ENCODE results near the gene ZFYVE28.
A peak's percentile ranks its signal among the peaks of the same experiment; 100 is the strongest.

The ZFYVE28 gene

GRCh38 chr4:2423066-2423465 is 4.6 kb upstream of the ZFYVE28 start:
- no peaks in the 10 kb centered on the region for H3K9me3 ChIP-seq (ENCODE audit: control insufficient read depth in 1 of 2, low read length in 2 of 2)
- peaks cover 6 to 7% of the 10 kb centered on the region in 2 donors for H3K4me1 ChIP-seq (ENCODE audit: control insufficient read depth in 1 of 2, insufficient read depth in 2 of 2, low read length in 2 of 2)
- no peak overlapping the region for H3K27ac ChIP-seq (ENCODE audit: low read length)
- no peaks in the 10 kb centered on the region for H3K36me3 ChIP-seq (ENCODE audit: control insufficient read depth in 1 of 2, insufficient read depth in 2 of 2, low read length in 2 of 2)
- peaks cover 14% of the 10 kb centered on the region for H3K27me3 ChIP-seq (ENCODE audit: low read depth, low read length)
- H3K4me3 ChIP-seq (ENCODE audit: low read depth in 1 of 2, low read length in 2 of 2) = no peak overlapping the region

GRCh38 chr4:2421928-2422327 is 3.5 kb upstream of the ZFYVE28 start:
- Histone ChIP-seq H3K4me3 (ENCODE audit: low read depth in 1 of 2, low read length in 2 of 2) (no peak overlapping the region), H3K27me3 (ENCODE audit: low read depth, low read length) (peaks cover 14% of the 10 kb centered on the region), H3K9me3 (ENCODE audit: control insufficient read depth in 1 of 2, low read length in 2 of 2) (no peaks in the 10 kb centered on the region), H3K4me1 (ENCODE audit: control insufficient read depth in 1 of 2, insufficient read depth in 2 of 2, low read length in 2 of 2) (peaks cover 6 to 14% of the 10 kb centered on the region in 2 donors), H3K27ac (ENCODE audit: low read length) (no peak overlapping the region), H3K36me3 (ENCODE audit: control insufficient read depth in 1 of 2, insufficient read depth in 2 of 2, low read length in 2 of 2) (no peaks in the 10 kb centered on the region)

DNA sequence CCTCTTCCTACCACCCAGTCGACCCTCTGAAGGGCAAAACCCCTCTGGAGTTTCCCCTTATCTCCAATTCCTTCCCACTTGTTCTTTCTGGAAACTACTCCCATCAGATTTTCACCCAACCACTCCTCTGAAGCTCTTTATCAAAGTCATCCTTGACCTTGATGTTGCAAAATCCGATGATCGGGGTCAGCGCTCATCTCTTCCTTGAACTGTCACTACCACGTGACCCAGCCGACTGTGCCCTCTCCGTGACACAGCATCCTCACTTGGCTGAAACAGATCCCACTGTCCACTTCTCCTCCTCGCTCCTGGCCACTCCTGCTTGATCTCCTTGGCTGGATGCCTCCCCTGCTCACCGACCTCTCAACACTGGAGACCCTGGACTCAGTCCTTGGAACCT is 1.4 kb upstream of the ZFYVE28 start:
- Histone ChIP-seq H3K27me3 (ENCODE audit: low read depth, low read length) (peaks cover 14% of the 10 kb centered on the region), H3K36me3 (ENCODE audit: control insufficient read depth in 1 of 2, insufficient read depth in 2 of 2, low read length in 2 of 2) (no peaks in the 10 kb centered on the region), H3K9me3 (ENCODE audit: control insufficient read depth in 1 of 2, low read length in 2 of 2) (no peaks in the 10 kb centered on the region), H3K27ac (ENCODE audit: low read length) (no peak overlapping the region), H3K4me1 (ENCODE audit: control insufficient read depth in 1 of 2, insufficient read depth in 2 of 2, low read length in 2 of 2) (peaks cover 6 to 21% of the 10 kb centered on the region in 2 donors), H3K4me3 (ENCODE audit: low read depth in 1 of 2, low read length in 2 of 2) (no peak overlapping the region)

DNA sequence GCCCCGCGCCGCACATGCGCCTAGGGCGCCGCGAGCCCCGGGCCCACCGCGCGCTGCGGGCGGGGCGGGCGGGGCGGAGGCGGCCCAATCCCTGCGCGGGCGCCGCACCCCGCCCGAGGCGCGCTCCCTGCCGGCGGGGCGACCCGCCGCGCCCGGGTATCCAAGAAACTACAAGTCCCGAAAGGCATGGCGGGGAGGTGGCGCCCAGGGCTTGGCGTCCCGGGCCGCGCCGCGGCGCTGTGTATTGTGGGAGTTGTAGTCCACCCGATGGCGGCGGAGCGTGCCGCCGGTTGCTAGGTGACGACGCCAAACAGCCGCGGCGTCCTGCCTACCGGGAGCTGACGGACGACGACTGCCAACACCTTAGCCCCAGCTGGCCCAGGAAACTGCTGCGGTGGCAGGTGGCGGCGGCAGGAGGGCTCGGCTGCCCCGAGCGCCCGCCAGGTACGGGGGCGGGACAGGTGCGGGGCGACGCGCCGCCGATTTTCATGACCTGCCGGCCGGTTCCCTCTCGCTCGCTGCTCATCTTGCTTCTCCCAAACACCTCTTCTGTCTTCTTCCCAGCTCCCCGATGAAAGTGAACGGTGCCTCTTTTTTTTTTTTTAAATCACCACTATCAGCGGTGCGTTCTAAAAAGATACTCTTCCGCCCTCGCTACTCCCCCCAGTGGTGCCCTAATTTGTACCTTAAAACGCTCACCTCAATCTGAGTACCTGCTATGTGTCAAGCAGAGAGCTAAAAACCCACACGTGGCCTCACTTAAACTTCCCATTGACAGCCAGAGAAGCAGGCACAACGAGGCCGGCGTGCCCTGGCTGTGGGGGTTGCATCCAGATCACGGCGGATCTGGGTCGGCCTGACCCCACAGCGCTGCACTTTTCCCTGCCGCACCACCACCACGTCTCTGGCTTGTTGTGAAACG is 466 bp upstream of the ZFYVE28 start, which contains the start of gene CFAP99:
TSS of gene CFAP99 (plus strand) at position 306 of the 922 bp plus-strand sequence.
- no peaks in the 10 kb centered on the region for H3K36me3 ChIP-seq (ENCODE audit: control insufficient read depth in 1 of 2, insufficient read depth in 2 of 2, low read length in 2 of 2)
- peaks cover 6 to 23% of the 10 kb centered on the region in 2 donors for H3K4me1 ChIP-seq (ENCODE audit: control insufficient read depth in 1 of 2, insufficient read depth in 2 of 2, low read length in 2 of 2)
- H3K27ac ChIP-seq (ENCODE audit: low read length) = no peak within 1 kb of the TSS
- no peaks in the 10 kb centered on the region for H3K9me3 ChIP-seq (ENCODE audit: control insufficient read depth in 1 of 2, low read length in 2 of 2)
- H3K27me3 ChIP-seq (ENCODE audit: low read depth, low read length) = peaks cover 14% of the 10 kb centered on the region
- H3K4me3 ChIP-seq (ENCODE audit: low read depth in 1 of 2, low read length in 2 of 2) = peak within 1 kb of the TSS; percentile 67 to 86

DNA sequence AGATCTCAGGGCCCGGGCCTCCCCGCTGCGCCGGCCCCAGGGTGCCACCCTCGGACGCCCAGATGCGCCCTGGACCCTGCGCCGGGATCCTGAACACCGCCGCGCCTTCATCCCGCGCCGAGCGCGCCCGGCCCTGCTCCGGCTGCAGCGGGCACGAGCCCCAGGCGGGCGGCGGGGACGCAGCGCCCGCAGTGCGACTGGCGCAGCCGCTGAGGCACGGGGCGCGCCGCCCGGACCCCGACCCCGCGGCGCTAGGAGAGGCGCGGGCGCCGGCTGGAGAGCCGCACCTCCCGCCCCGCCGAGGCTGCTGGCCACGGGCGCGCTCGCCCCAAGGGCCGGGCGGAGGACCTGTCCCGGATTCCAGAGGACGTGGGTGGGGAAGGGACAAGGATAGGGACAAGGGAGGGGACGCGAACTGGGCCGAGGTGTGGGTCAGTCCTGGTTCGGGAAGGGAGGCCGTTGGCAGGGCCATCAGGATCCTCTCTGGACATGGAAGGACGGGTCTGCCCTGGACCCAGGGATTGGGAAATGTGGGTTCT is 1.1 kb downstream of the ZFYVE28 start:
- Histone ChIP-seq H3K9me3 (ENCODE audit: control insufficient read depth in 1 of 2, low read length in 2 of 2) (no peaks in the 10 kb centered on the region), H3K36me3 (ENCODE audit: control insufficient read depth in 1 of 2, insufficient read depth in 2 of 2, low read length in 2 of 2) (no peaks in the 10 kb centered on the region), H3K4me3 (ENCODE audit: low read depth in 1 of 2, low read length in 2 of 2) (peak overlapping the region; percentile 56 to 86), H3K27ac (ENCODE audit: low read length) (no peak overlapping the region), H3K4me1 (ENCODE audit: control insufficient read depth in 1 of 2, insufficient read depth in 2 of 2, low read length in 2 of 2) (peaks cover 14 to 39% of the 10 kb centered on the region in 2 donors), H3K27me3 (ENCODE audit: low read depth, low read length) (peaks cover 13% of the 10 kb centered on the region)

GRCh38 chr4:2416564-2417225 is 1.8 kb downstream of the ZFYVE28 start:
- Histone ChIP-seq H3K27ac (ENCODE audit: low read length) (no peak overlapping the region), H3K9me3 (ENCODE audit: control insufficient read depth in 1 of 2, low read length in 2 of 2) (no peaks in the 10 kb centered on the region), H3K36me3 (ENCODE audit: control insufficient read depth in 1 of 2, insufficient read depth in 2 of 2, low read length in 2 of 2) (no peaks in the 10 kb centered on the region), H3K4me1 (ENCODE audit: control insufficient read depth in 1 of 2, insufficient read depth in 2 of 2, low read length in 2 of 2) (peaks cover 14 to 40% of the 10 kb centered on the region in 2 donors), H3K4me3 (ENCODE audit: low read depth in 1 of 2, low read length in 2 of 2) (peak overlapping the region; percentile 53 to 59), H3K27me3 (ENCODE audit: low read depth, low read length) (peaks cover 10% of the 10 kb centered on the region)

- peaks cover 10% of the 10 kb centered on the region for H3K27me3 ChIP-seq (ENCODE audit: low read depth, low read length)
These were observed 2.4 kb downstream of the ZFYVE28 start for GRCh38 chr4:2415881-2416563.

DNA sequence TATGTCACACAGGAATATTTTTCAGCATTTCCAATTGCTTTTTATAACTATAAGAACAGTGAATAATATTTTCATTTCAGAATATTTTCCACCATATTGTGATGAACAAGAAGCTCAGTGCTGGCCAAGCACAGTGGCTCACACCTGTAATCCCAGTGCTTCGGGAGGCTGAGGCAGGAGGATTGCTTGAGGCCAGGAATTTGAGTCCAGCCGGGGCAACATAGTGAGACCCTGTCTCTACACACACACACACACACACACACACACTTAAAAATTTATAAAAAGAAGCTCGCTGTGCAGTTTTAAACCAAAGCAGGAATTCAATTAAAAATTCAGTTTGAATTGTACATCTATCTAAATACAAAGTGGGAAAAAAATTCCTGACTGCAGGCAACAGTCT is 3.2 kb downstream of the ZFYVE28 start:
- Histone ChIP-seq H3K27ac (ENCODE audit: low read length) (no peak overlapping the region), H3K27me3 (ENCODE audit: low read depth, low read length) (peaks cover 2% of the 10 kb centered on the region), H3K4me3 (ENCODE audit: low read depth in 1 of 2, low read length in 2 of 2) (no peak overlapping the region), H3K9me3 (ENCODE audit: control insufficient read depth in 1 of 2, low read length in 2 of 2) (no peaks in the 10 kb centered on the region), H3K4me1 (ENCODE audit: control insufficient read depth in 1 of 2, insufficient read depth in 2 of 2, low read length in 2 of 2) (peaks cover 14 to 40% of the 10 kb centered on the region in 2 donors), H3K36me3 (ENCODE audit: control insufficient read depth in 1 of 2, insufficient read depth in 2 of 2, low read length in 2 of 2) (no peaks in the 10 kb centered on the region)

More at GRCh38 chr4:2415881-2416563, 2.4 kb downstream of the ZFYVE28 start:
- no peak overlapping the region for H3K27ac ChIP-seq (ENCODE audit: low read length)
- H3K36me3 ChIP-seq (ENCODE audit: control insufficient read depth in 1 of 2, insufficient read depth in 2 of 2, low read length in 2 of 2) = no peaks in the 10 kb centered on the region
- peaks cover 14 to 40% of the 10 kb centered on the region in 2 donors for H3K4me1 ChIP-seq (ENCODE audit: control insufficient read depth in 1 of 2, insufficient read depth in 2 of 2, low read length in 2 of 2)
- peak overlapping the region in 1 of 2 donors; percentile 59 for H3K4me3 ChIP-seq (ENCODE audit: low read depth in 1 of 2, low read length in 2 of 2)
- H3K9me3 ChIP-seq (ENCODE audit: control insufficient read depth in 1 of 2, low read length in 2 of 2) = no peaks in the 10 kb centered on the region

DNA sequence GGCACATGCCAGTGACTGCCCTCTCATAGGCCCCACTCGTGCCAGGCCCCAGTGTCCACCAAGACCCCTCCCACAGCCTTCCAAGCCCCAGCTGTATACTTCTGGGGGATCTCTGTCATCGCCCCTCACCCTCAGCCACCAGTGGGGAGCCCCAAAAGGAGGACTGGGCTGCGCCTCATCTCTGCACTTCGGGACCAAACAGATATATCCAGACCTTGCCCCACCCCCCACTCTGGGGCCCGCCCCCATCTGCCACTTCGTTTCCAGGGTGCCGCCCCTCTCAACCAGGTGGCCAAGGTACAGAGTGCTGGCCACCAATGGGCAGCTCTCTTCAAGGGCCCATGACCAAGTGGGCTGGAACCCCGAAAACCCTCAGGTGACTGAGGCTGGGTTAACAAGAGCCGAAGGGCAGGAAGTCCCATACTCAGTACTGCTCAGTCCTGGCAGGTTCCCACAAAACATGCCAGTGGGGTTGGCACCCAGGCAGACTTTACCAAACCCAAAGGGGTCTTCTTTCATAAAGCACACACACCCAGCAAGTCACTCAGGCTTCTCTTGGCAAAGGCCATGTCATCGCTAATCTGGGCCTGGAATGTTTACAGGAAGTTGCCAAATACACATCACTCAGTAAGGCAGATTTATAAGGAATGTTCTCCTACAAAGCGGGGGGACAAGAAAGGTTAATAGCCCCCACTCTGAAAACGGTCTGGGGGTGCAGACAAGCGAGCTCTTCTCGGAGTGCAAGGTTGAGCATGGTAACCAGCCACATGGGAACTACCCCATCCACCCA is 4.4 kb downstream of the ZFYVE28 start:
- Histone ChIP-seq H3K4me1 (ENCODE audit: control insufficient read depth in 1 of 2, insufficient read depth in 2 of 2, low read length in 2 of 2) (peaks cover 8 to 34% of the 10 kb centered on the region in 2 donors), H3K36me3 (ENCODE audit: control insufficient read depth in 1 of 2, insufficient read depth in 2 of 2, low read length in 2 of 2) (no peaks in the 10 kb centered on the region), H3K4me3 (ENCODE audit: low read depth in 1 of 2, low read length in 2 of 2) (peak overlapping the region; percentile 35 to 56), H3K9me3 (ENCODE audit: control insufficient read depth in 1 of 2, low read length in 2 of 2) (no peaks in the 10 kb centered on the region), H3K27me3 (ENCODE audit: low read depth, low read length) (no peaks in the 10 kb centered on the region), H3K27ac (ENCODE audit: low read length) (peak overlapping the region; percentile 80)

GRCh38 chr4:2412885-2413716 is 5.3 kb downstream of the ZFYVE28 start:
- peak overlapping the region; percentile 80 for H3K27ac ChIP-seq (ENCODE audit: low read length)
- no peaks in the 10 kb centered on the region for H3K36me3 ChIP-seq (ENCODE audit: control insufficient read depth in 1 of 2, insufficient read depth in 2 of 2, low read length in 2 of 2)
- H3K27me3 ChIP-seq (ENCODE audit: low read depth, low read length) = no peaks in the 10 kb centered on the region
- no peaks in the 10 kb centered on the region for H3K9me3 ChIP-seq (ENCODE audit: control insufficient read depth in 1 of 2, low read length in 2 of 2)
- H3K4me3 ChIP-seq (ENCODE audit: low read depth in 1 of 2, low read length in 2 of 2) = peak overlapping the region; percentile 35 to 56
- H3K4me1 ChIP-seq (ENCODE audit: control insufficient read depth in 1 of 2, insufficient read depth in 2 of 2, low read length in 2 of 2) = peaks cover 8 to 33% of the 10 kb centered on the region in 2 donors
